Right lobe of liver (tissue), 6 donors: Measurements from ENCODE around the gene NDRG2. TPM values are rescaled to one million over a fixed set of nuclear protein-coding genes. Genes with fewer than 3 reads are reported as not detected.
A peak's percentile ranks its signal among the peaks of the same experiment; 100 is the strongest.

Experiments used
- ATAC-seq, 4 donors: fragments of 200-7000 bp; cut with Tn5 transposase; one replicate each; pipeline ENCODE4 v1.9.1; 2020; ENCODE audit warnings: mild to moderate bottlenecking in 4 of 4, moderate library complexity in 4 of 4
- DNase-seq, 3 donors: peaks; one replicate each; pipeline ENCODE4 v3.0.0-alpha.2; 2020
- H3K27ac ChIP-seq, 3 donors: fragments of 200-600 bp; one replicate each; pipeline ENCODE4 v1.8.0; 2022
- H3K27me3 ChIP-seq, 2 donors: fragments of 200-600 bp; one replicate each; pipeline ENCODE4 v1.8.0; 2022
- H3K36me3 ChIP-seq, 4 donors: fragments of 200-600 bp; sonication (generic) in 1 of 4; one replicate each; pipeline versions ENCODE4 v1.5.1 to v1.8.0; 2017 to 2022; ENCODE audit warnings: control low read depth in 1 of 4
- H3K4me1 ChIP-seq, 4 donors: fragments of 200-600 bp; sonication (generic) in 1 of 4; one replicate each; pipeline versions ENCODE4 v1.5.1 to v1.8.0; 2017 to 2022; ENCODE audit warnings: control low read depth in 1 of 4
- H3K4me3 ChIP-seq, 3 donors: fragments of 200-600 bp; one replicate each; pipeline ENCODE4 v1.8.0; 2022
- H3K9me3 ChIP-seq, 4 donors: fragments of 200-600 bp; sonication (generic) in 1 of 4; one replicate each; pipeline versions ENCODE4 v1.5.1 to v1.8.0; 2017 to 2022; ENCODE audit warnings: control low read depth in 1 of 4
- CTCF ChIP-seq, 4 donors: fragments of 200-600 bp in 3 of 4; fragments of 450-650 bp in 1 of 4; IDR thresholded peaks; one replicate each; pipeline versions ENCODE4 v1.5.1 to v1.8.0; 2016 to 2022; ENCODE audit warnings: antibody characterized with exemption in 4 of 4, mild to moderate bottlenecking in 2 of 4
- POLR2A ChIP-seq: fragments of 450-650 bp; IDR thresholded peaks from one replicate; pipeline ENCODE4 v1.6.1; 2017; ENCODE audit warnings: antibody characterized with exemption, mild to moderate bottlenecking
- WGBS: methylation state at CpG from one replicate; pipeline ENCODE4 v1.1.6; 2018; ENCODE audit warnings: low coverage, low lambda C conversion rate; ENCODE audit not compliant: insufficient coverage; ENCODE audit errors: missing lambda C conversion rate; 5-methylcytosine and 5-hydroxymethylcytosine counted together
- intact Hi-C, 2 donors: fragments of 100-400 bp; cut with DNase I; formaldehyde crosslinking; loops; one replicate each; pipeline versions ENCODE4 v1.11.2 to v1.14.1; 2022
- total RNA-seq, 6 experiments: library from RNA; depleted of rRNA in 2 of 6; stranded (reverse); fragments of >200 nt in 2 of 6; fragmentation: NEBNext Ultra II Directional in 3 of 6; extraction: Animal tissue kit (Norgen Biotek cat#: 25700) in 3 of 6; gene quantifications; one replicate each; pipeline versions ENCODE4 v1.1.0 to v1.2.4, GENCODE V29; 2016 to 2023
- donor health status: DM: no; HTN: yes; CAD: no.
- donor health status: DM: no; HTN: no; CAD: no.
- donor health status: DM: no; HTN: no; CAD: no.
- donor health status: DM: no; HTN: yes; CAD: no.
- donor health status: DM: no; HTN: yes; CAD: no.

Gene NDRG2
- total RNA-seq, 6 experiments from 2014 or later, result 92.2 to 255 (median 192) TPM

- H3K27me3 ChIP-seq, result no peaks in the 10 kb centered on the region
- intact Hi-C loops, result no loop called here
- DNase-seq, result no peak
- peaks cover 0 to 50% (median 12%) of the 10 kb centered on the region in 4 donors for H3K4me1 ChIP-seq
- no peaks in the 10 kb centered on the region for H3K9me3 ChIP-seq
- WGBS, result 32% methylated on average over 13 of the region's 13 CpGs
- no peak for TF ChIP-seq CTCF (IDR thresholded peaks at IDR 0.05)
- no peak for TF ChIP-seq POLR2A
- peak overlapping the region; percentile 12 to 45 (median 27) for H3K4me3 ChIP-seq
- H3K36me3 ChIP-seq, result no peaks in the 10 kb centered on the region
- peak overlapping the region; percentile 37 to 73 (median 54) for H3K27ac ChIP-seq
- ATAC-seq, result peak; percentile 47 to 69 (median 60)
Measured at GRCh38 chr14:21060614-21061346, 35.9 kb upstream of the NDRG2 start.

- TF ChIP-seq POLR2A (no peak), CTCF (IDR thresholded peaks at IDR 0.05) (no peak)
- no peak for DNase-seq
- Histone ChIP-seq H3K4me1 (peaks cover 0 to 55% (median 14%) of the 10 kb centered on the region in 4 donors), H3K27me3 (no peaks in the 10 kb centered on the region), H3K27ac (peak overlapping the region in 2 of 3 donors; percentile 54 to 73), H3K4me3 (peak overlapping the region in 2 of 3 donors; percentile 27 to 45), H3K9me3 (no peaks in the 10 kb centered on the region), H3K36me3 (no peaks in the 10 kb centered on the region)
- 65% methylated on average over 6 of the region's 8 CpGs for WGBS
- intact Hi-C loops, result loop anchor here in 1 of 2 donors (5.0 kb wide), 1 partner anchor 42 kb away; the partner anchor contains the start of gene TMEM253
- ATAC-seq, result no peak
Measured at GRCh38 chr14:21059842-21060613, 35.2 kb upstream of the NDRG2 start.

- Histone ChIP-seq H3K36me3 (no peaks in the 10 kb centered on the region), H3K4me3 (no peak overlapping the region), H3K4me1 (peaks cover 0 to 60% (median 16%) of the 10 kb centered on the region in 4 donors), H3K9me3 (no peaks in the 10 kb centered on the region), H3K27me3 (no peaks in the 10 kb centered on the region), H3K27ac (no peak overlapping the region)
- intact Hi-C loops, result loop anchor here in 1 of 2 donors (5.0 kb wide), 1 partner anchor 43 kb away; the partner anchor contains the start of gene TMEM253
- no peak for TF ChIP-seq CTCF (IDR thresholded peaks at IDR 0.05)
- TF ChIP-seq POLR2A, result no peak
- WGBS, result 60% methylated on average over 2 of the region's 5 CpGs
- DNase-seq (no peak), ATAC-seq (no peak)
Measured at GRCh38 chr14:21058903-21059302, 34.0 kb upstream of the NDRG2 start.

GRCh38 chr14:21057803-21058675, 33.2 kb upstream of the NDRG2 start, which contains the start of gene RNASE8:
Gene RNASE8, plus strand, starts transcription at chr14:21057822. Its CDS starts 71 bp downstream, at chr14:21057893.
- WGBS, result 55% methylated on average over 6 of the region's 8 CpGs
- Histone ChIP-seq H3K4me3 (no peak within 1 kb of the TSS), H3K27me3 (no peaks in the 10 kb centered on the region), H3K4me1 (peaks cover 0 to 61% (median 16%) of the 10 kb centered on the region in 4 donors), H3K27ac (peak within 1 kb of the TSS in 2 of 3 donors; percentile 54 to 74), H3K9me3 (no peaks in the 10 kb centered on the region), H3K36me3 (no peaks in the 10 kb centered on the region)
- ATAC-seq, result peak in 1 of 4 donors; percentile 2
- intact Hi-C loops, result loop anchor here in 1 of 2 donors (5.0 kb wide), 1 partner anchor 44 kb away; the partner anchor contains the start of gene TMEM253
- DNase-seq, result peak in 1 of 3 donors; percentile 25
- TF ChIP-seq POLR2A, result no peak
- peak in 2 of 4 donors; percentile 10 to 23 for TF ChIP-seq CTCF (IDR thresholded peaks at IDR 0.05)
